Measurements from ENCODE around the gene DDX54. TPM values are rescaled to one million over a fixed set of nuclear protein-coding genes. Genes with fewer than 3 reads are reported as not detected.
"Not testable (repeated sequence)": the region's sequence is repeated elsewhere in the genome, so short reads cannot be mapped to it uniquely, and the experiment has no call there.

The DDX54 gene
- total RNA-seq, 1 experiment from 2014 or later = 80.1 TPM

DNA sequence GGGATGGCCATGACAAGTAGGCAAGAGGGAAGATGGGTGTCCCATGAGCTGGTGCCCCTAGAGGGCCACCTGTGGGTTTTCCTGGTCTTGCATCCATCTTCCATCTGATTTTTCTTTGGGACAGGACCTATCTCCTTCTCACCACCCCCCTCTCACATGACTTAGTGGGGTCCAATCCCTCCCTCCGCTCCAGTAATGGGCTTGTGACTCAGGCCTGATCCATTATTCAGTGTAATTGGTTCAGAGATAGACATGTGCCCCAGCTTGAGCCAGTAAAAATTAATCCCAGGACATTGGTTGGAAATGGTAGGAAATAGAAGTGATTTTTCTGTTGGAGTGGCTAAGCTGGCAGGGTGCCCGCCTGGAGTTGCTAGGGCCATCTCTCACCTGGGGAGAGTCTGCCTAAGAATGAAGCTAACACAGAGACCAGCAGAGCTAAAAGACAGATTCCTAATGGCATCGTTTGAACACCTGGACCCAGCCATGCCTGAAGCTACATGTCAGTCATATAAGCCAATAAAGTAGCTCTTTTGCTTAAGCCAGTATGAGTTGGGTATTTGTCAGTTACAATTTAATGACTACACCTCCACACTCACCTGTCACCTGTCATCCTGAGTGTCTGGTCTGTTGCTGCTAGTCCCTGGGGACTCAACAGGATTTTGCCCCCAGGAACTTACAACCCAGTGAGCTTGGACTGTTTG lies 64.5 kb downstream of the DDX54 start:
- Histone ChIP-seq H3K36me3 (ENCODE audit: low read depth) (no peaks in the 10 kb centered on the region), H3K79me2 (ENCODE audit: low read depth) (no peaks in the 10 kb centered on the region), H3K4me1 (replicated peaks; ENCODE audit: insufficient read depth) (no peaks in the 10 kb centered on the region), H2AFZ (no peak overlapping the region), H3K27me3 (ENCODE audit: insufficient read depth, low read depth) (no peaks in the 10 kb centered on the region), H3K9me2 (ENCODE audit: insufficient read depth) (no peaks in the 10 kb centered on the region), H3K4me3 (no peak overlapping the region), H3K9me3 (ENCODE audit: insufficient read depth, low read depth) (no peaks in the 10 kb centered on the region), H4K20me1 (ENCODE audit: insufficient read depth) (no peaks in the 10 kb centered on the region), H3F3A (ENCODE audit: insufficient read depth, low read depth) (no peaks in the 10 kb centered on the region; the same call in 1 of the 2 replicates), H3K4me2 (no peak overlapping the region), H3K27ac (no peak overlapping the region)
- DNase-seq = no peak
- TF ChIP-seq, protein P1, sequence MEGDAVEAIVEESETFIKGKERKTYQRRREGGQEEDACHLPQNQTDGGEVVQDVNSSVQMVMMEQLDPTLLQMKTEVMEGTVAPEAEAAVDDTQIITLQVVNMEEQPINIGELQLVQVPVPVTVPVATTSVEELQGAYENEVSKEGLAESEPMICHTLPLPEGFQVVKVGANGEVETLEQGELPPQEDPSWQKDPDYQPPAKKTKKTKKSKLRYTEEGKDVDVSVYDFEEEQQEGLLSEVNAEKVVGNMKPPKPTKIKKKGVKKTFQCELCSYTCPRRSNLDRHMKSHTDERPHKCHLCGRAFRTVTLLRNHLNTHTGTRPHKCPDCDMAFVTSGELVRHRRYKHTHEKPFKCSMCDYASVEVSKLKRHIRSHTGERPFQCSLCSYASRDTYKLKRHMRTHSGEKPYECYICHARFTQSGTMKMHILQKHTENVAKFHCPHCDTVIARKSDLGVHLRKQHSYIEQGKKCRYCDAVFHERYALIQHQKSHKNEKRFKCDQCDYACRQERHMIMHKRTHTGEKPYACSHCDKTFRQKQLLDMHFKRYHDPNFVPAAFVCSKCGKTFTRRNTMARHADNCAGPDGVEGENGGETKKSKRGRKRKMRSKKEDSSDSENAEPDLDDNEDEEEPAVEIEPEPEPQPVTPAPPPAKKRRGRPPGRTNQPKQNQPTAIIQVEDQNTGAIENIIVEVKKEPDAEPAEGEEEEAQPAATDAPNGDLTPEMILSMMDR (conservative IDR thresholded peaks at IDR 0.05) = no peak
- TF ChIP-seq EZH2 (IDR thresholded peaks at IDR 0.05; ENCODE audit: low read depth) = no peak
- intact Hi-C loops (cut with micrococcal nuclease; ENCODE audit: unreplicated experiment) = no loop called here
- ChIA-PET CTCF (interaction anchor here (0.5 to 1.0 kb wide), 3 partner anchors 10 to 32 kb away, joined by 4 to 10 read pairs (median 10); no protein-coding TSS in a partner anchor), POLR2A (ENCODE audit: unreplicated experiment) (no interaction called here)
- no TSS peak for BruUV-seq (replicated peaks)

DNA sequence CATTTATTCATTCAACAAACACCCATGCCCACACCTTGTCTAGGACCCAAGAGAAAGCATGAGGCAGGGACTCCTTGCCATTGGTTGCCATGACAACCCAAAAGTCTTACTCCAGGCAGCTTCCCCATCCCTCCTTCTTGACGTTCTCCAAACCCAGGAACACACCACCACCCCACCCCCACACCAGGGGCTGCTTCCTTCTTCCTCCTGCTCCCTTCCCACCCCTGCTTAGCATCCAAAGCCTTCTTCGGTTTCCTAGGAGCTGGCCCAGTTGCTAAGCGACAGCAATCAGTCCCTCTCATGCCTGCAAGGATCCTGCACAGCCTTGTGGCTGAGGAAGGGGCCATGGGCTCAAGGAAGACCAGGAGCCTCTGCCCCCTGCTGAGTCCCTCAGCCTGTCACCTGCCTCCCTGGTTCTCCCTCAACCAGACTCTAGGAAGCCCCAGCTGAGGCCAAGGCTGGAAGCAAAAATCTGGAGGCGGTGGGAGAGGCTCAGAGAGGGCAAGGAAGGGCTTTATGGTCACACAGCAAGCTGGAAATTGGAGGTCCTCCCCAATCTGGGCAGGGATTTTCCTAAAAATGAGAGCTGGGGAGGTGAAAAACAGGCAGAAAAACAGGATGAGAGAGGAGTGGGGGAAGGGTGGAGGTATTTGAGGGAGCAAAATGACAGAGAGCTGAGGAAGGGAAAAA lies 65.2 kb downstream of the DDX54 start:
- CTCF ChIA-PET = no interaction called here
- POLR2A ChIA-PET (ENCODE audit: unreplicated experiment) = no interaction called here
- no peak for DNase-seq

DNA sequence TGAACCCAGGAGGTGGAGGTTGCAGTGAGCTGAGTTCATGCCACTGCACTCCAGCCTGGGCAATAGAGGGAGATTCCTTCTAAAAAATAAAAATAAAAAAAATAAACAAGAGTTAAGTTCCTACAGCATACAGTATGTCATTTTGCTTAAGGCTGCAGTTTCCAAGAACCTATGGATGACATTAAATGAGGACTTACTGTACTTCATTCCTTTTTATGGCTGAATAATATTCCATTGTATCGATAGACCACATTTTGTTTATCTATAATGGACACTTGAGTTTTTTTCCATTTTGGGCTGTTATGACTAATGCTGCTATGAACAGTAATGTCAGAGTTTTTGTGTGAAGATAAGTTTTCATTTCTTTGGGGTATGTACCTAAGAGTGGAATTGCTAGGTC lies 67.1 kb downstream of the DDX54 start:
- Histone ChIP-seq H3K27ac (no peak overlapping the region), H4K20me1 (ENCODE audit: insufficient read depth) (no peaks in the 10 kb centered on the region), H3K4me3 (no peak overlapping the region), H3F3A (ENCODE audit: insufficient read depth, low read depth) (no peaks in the 10 kb centered on the region; the same call in 1 of the 2 replicates), H3K4me1 (replicated peaks; ENCODE audit: insufficient read depth) (no peaks in the 10 kb centered on the region), H3K9me2 (ENCODE audit: insufficient read depth) (no peaks in the 10 kb centered on the region), H3K4me2 (no peak overlapping the region), H3K9me3 (ENCODE audit: insufficient read depth, low read depth) (no peaks in the 10 kb centered on the region), H2AFZ (no peak overlapping the region), H3K79me2 (ENCODE audit: low read depth) (no peaks in the 10 kb centered on the region), H3K27me3 (ENCODE audit: insufficient read depth, low read depth) (no peaks in the 10 kb centered on the region), H3K36me3 (ENCODE audit: low read depth) (no peaks in the 10 kb centered on the region)
- no TSS peak for BruUV-seq (replicated peaks)
- DNase-seq = no peak
- CTCF ChIA-PET = no interaction called here
- POLR2A ChIA-PET (ENCODE audit: unreplicated experiment) = interaction anchor here (0.7 kb wide), 1 partner anchor 217 kb away, joined by 3 read pairs; the partner anchor contains the start of gene SLC8B1
- intact Hi-C loops (cut with micrococcal nuclease; ENCODE audit: unreplicated experiment) = no loop called here
- no peak for TF ChIP-seq EZH2 (IDR thresholded peaks at IDR 0.05; ENCODE audit: low read depth)
- TF ChIP-seq, protein P1 (conservative IDR thresholded peaks at IDR 0.05) = no peak

More for the DNA sequence above, 65.2 kb downstream of the DDX54 start:
- H3K4me2 ChIP-seq = no peak overlapping the region
- no peaks in the 10 kb centered on the region for H3K9me2 ChIP-seq (ENCODE audit: insufficient read depth)
- no peak overlapping the region for H2AFZ ChIP-seq
- no TSS peak for BruUV-seq (replicated peaks)
- H3K36me3 ChIP-seq (ENCODE audit: low read depth) = no peaks in the 10 kb centered on the region
- no peaks in the 10 kb centered on the region for H3K27me3 ChIP-seq (ENCODE audit: insufficient read depth, low read depth)
- no peaks in the 10 kb centered on the region for H3K79me2 ChIP-seq (ENCODE audit: low read depth)
- no peaks in the 10 kb centered on the region for H4K20me1 ChIP-seq (ENCODE audit: insufficient read depth)
- intact Hi-C loops (cut with micrococcal nuclease; ENCODE audit: unreplicated experiment) = no loop called here
- TF ChIP-seq, protein P1 (conservative IDR thresholded peaks at IDR 0.05) = no peak
- no peak for TF ChIP-seq EZH2 (IDR thresholded peaks at IDR 0.05; ENCODE audit: low read depth)
- H3K4me3 ChIP-seq = no peak overlapping the region
- H3F3A ChIP-seq (ENCODE audit: insufficient read depth, low read depth) = no peaks in the 10 kb centered on the region; the same call in 1 of the 2 replicates
- no peak overlapping the region for H3K27ac ChIP-seq
- H3K9me3 ChIP-seq (ENCODE audit: insufficient read depth, low read depth) = no peaks in the 10 kb centered on the region
- no peaks in the 10 kb centered on the region for H3K4me1 ChIP-seq (replicated peaks; ENCODE audit: insufficient read depth)

DNA sequence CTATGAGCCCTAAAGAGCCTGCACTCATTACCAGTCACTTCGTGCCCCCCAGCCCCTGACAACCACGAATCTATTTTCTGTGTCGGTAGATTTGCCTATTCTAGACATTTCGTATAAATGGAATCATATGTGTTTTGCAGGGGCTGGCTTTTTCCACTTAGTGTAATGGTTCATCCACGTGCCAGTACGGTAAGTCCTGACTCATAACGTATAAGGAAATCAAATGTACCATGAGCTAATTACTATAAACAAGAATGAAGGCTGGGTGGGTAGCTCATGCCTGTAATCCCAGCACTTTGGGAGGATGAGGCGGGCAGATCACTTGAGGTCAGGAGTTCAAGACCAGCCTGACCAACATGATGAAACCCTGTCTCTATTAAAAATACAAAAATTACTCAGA lies 67.6 kb downstream of the DDX54 start:
- H3K9me3 ChIP-seq (ENCODE audit: insufficient read depth, low read depth); H3K4me3 ChIP-seq; H3K9me2 ChIP-seq (ENCODE audit: insufficient read depth); DNase-seq; BruUV-seq (replicated peaks); H3K27ac ChIP-seq; H3K4me2 ChIP-seq; H3K4me1 ChIP-seq (replicated peaks; ENCODE audit: insufficient read depth); H3F3A ChIP-seq (ENCODE audit: insufficient read depth, low read depth); H4K20me1 ChIP-seq (ENCODE audit: insufficient read depth); H3K36me3 ChIP-seq (ENCODE audit: low read depth); H3K79me2 ChIP-seq (ENCODE audit: low read depth); H2AFZ ChIP-seq; intact Hi-C loops (cut with micrococcal nuclease; ENCODE audit: unreplicated experiment); H3K27me3 ChIP-seq (ENCODE audit: insufficient read depth, low read depth): not testable (repeated sequence)
- ChIA-PET POLR2A (ENCODE audit: unreplicated experiment) (interaction anchor here (0.7 kb wide), 1 partner anchor 217 kb away, joined by 3 read pairs; the partner anchor contains the start of gene SLC8B1), CTCF (interaction anchor here (0.5 kb wide), 1 partner anchor 18 kb away, joined by 3 read pairs; the partner anchor contains the start of gene RASAL1)

All from PC-9 (cell line).